ENCODE data around the gene KRT71. TPM values are rescaled to one million over a fixed set of nuclear protein-coding genes. Genes with fewer than 3 reads are reported as not detected.

The KRT71 gene
- total RNA-seq, 1 experiment from 2014 or later = not detected

GRCh38 chr12:52542157-52542556, 10.8 kb downstream of the KRT71 start:
- Histone ChIP-seq H3K27ac (ENCODE audit: low read depth, low read length) (no peak overlapping the region), H3K4me3 (replicated peaks in 1 of 2; ENCODE audit: low read depth in 1 of 2, low read length in 2 of 2) (no peak overlapping the region), H2AFZ (ENCODE audit: low read depth, low read length, poor library complexity, severe bottlenecking) (no peak overlapping the region), H3K36me3 (ENCODE audit: control insufficient read depth in 1 of 2, insufficient read depth in 2 of 2, low read length in 2 of 2) (no peaks in the 10 kb centered on the region), H3K4me1 (ENCODE audit: control insufficient read depth in 1 of 2, insufficient read depth in 2 of 2, low read length in 2 of 2) (peaks cover 13 to 21% of the 10 kb centered on the region in 2 experiments), H3K27me3 (ENCODE audit: insufficient read depth, low read length) (no peaks in the 10 kb centered on the region), H3K9me3 (ENCODE audit: control insufficient read depth in 1 of 2, insufficient read depth in 1 of 2, low read depth in 1 of 2, low read length in 2 of 2) (no peaks in the 10 kb centered on the region), H3K9ac (ENCODE audit: low read length) (no peak overlapping the region), H3K4me2 (ENCODE audit: low read length) (no peak overlapping the region), H3K79me2 (ENCODE audit: insufficient read depth, low read length) (no peaks in the 10 kb centered on the region), H3K9me2 (ENCODE audit: insufficient read depth) (no peaks in the 10 kb centered on the region), H4K20me1 (ENCODE audit: insufficient read depth) (no peaks in the 10 kb centered on the region)
- DNase-seq (ENCODE audit: low read depth, low spot score) (no peak), ATAC-seq (peak; percentile 37; the same call in 1 of the 2 replicates)
- no TSS peak for BruUV-seq (replicated peaks)
- CTCF ChIA-PET = no interaction called here
- intact Hi-C loops (cut with micrococcal nuclease) = no loop called here
- RAD21 ChIA-PET (ENCODE audit: low non-redundant PET in 1 of 2, low total read pairs in 2 of 2, uncharacterized antibody in 2 of 2, unreplicated experiment in 2 of 2) = no interaction called here
- TF ChIP-seq MAX (IDR thresholded peaks at IDR 0.05) (no peak), CEBPB (IDR thresholded peaks at IDR 0.05; ENCODE audit: low read depth) (no peak), SIN3A (IDR thresholded peaks at IDR 0.05; ENCODE audit: low read depth) (no peak), POLR2A (IDR thresholded peaks at IDR 0.05; ENCODE audit: borderline replicate concordance, extremely low read depth, insufficient read depth, insufficient read length) (no peak), RAD21 (IDR thresholded peaks at IDR 0.05; ENCODE audit: low read depth) (peak; percentile 27; the same call in 1 of the 2 replicates), POLR2AphosphoS5 (IDR thresholded peaks at IDR 0.05; ENCODE audit: low read depth, low read length) (no peak), SP1 (IDR thresholded peaks at IDR 0.05; ENCODE audit: low read depth) (no peak), ZFX (IDR thresholded peaks at IDR 0.05) (no peak), CBX3 (IDR thresholded peaks at IDR 0.05; ENCODE audit: low read depth) (no peak), SRF (IDR thresholded peaks at IDR 0.05; ENCODE audit: low read depth) (no peak)
- TF ChIP-seq, protein P1, sequence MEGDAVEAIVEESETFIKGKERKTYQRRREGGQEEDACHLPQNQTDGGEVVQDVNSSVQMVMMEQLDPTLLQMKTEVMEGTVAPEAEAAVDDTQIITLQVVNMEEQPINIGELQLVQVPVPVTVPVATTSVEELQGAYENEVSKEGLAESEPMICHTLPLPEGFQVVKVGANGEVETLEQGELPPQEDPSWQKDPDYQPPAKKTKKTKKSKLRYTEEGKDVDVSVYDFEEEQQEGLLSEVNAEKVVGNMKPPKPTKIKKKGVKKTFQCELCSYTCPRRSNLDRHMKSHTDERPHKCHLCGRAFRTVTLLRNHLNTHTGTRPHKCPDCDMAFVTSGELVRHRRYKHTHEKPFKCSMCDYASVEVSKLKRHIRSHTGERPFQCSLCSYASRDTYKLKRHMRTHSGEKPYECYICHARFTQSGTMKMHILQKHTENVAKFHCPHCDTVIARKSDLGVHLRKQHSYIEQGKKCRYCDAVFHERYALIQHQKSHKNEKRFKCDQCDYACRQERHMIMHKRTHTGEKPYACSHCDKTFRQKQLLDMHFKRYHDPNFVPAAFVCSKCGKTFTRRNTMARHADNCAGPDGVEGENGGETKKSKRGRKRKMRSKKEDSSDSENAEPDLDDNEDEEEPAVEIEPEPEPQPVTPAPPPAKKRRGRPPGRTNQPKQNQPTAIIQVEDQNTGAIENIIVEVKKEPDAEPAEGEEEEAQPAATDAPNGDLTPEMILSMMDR (IDR thresholded peaks at IDR 0.05 in 2 of 3, conservative IDR thresholded peaks at IDR 0.05 in 1 of 3; ENCODE audit: borderline replicate concordance in 1 of 3, insufficient read depth in 1 of 3, low read depth in 2 of 3, low read length in 2 of 3) = 0 out of 6 replicates have a peak, but pooled peaks of 1 of the 3 experiments have one; percentile 7
- POLR2A ChIA-PET = no interaction called here
